HUES64 (cell line): ENCODE data around the gene TIMM10B.
"Not testable (repeated sequence)": the region's sequence is repeated elsewhere in the genome, so short reads cannot be mapped to it uniquely, and the experiment has no call there.

ENCODE experiments used
- H3K27ac ChIP-seq: 2 replicates; pipeline ENCODE4 v1.7.0; 2013; ENCODE audit warnings: low read depth, low read length, inconsistent platforms
- H3K27me3 ChIP-seq: 2 replicates; pipeline ENCODE4 v1.6.1; 2013; ENCODE audit warnings: mild to moderate bottlenecking, low read length; ENCODE audit not compliant: insufficient read depth
- H3K36me3 ChIP-seq: 2 replicates; pipeline ENCODE4 v1.6.1; 2013; ENCODE audit warnings: mild to moderate bottlenecking, low read length; ENCODE audit not compliant: insufficient read depth
- H3K4me1 ChIP-seq: 2 replicates; pipeline ENCODE4 v1.6.1; 2013; ENCODE audit warnings: mild to moderate bottlenecking, low read length, moderate library complexity; ENCODE audit not compliant: insufficient read depth
- H3K4me3 ChIP-seq: 2 replicates; pipeline ENCODE4 v1.5.1; 2013; ENCODE audit warnings: mild to moderate bottlenecking, low read length, moderate library complexity
- H3K9ac ChIP-seq: 2 replicates; pipeline ENCODE4 v1.6.1; 2013; ENCODE audit warnings: mild to moderate bottlenecking, low read depth, low read length
- H3K9me3 ChIP-seq: 2 replicates; pipeline ENCODE4 v1.6.1; 2013; ENCODE audit warnings: low read depth, low read length; ENCODE audit not compliant: insufficient read depth
- WGBS: fragments of 150-250, 120-280 bp; methylation state at CpG from one replicate; pipeline ENCODE4 v1.1.7; 2013; ENCODE audit warnings: missing lambda C conversion rate; 5-methylcytosine and 5-hydroxymethylcytosine counted together

TIMM10B gene

GRCh38 chr11:6516865-6517264, 35.6 kb downstream of the TIMM10B start:
- Histone ChIP-seq H3K4me1 (no peaks in the 10 kb centered on the region), H3K9me3 (peaks cover 3% of the 10 kb centered on the region; the same call in 1 of the 2 replicates), H3K27me3 (no peaks in the 10 kb centered on the region), H3K27ac (no peak overlapping the region), H3K4me3 (no peak overlapping the region), H3K36me3 (peaks cover 31% of the 10 kb centered on the region), H3K9ac (no peak overlapping the region)

DNA sequence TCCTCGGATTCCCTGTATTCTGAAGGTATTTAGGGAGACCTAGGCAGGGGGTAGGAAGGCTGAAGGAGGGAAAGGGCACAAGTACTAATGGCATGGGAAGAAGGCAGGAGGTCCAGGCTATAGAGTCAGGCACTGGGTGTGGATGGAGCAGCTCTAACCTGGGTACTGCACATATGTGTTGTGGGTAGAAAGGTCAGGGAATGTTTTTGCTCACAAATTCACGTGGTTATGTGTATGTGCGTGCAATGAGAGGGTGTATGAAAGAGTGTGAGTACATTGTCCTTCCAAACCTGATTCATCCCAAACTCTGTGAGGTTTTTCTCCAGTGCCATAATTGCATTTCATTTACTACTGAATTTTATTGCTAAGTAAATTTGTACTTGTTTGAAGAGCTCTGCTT, 39.0 kb downstream of the TIMM10B start:
- Histone ChIP-seq H3K36me3 (peaks cover 11% of the 10 kb centered on the region), H3K9ac (no peak overlapping the region), H3K4me1 (no peaks in the 10 kb centered on the region), H3K4me3 (no peak overlapping the region), H3K9me3 (no peaks in the 10 kb centered on the region), H3K27me3 (no peaks in the 10 kb centered on the region), H3K27ac (no peak overlapping the region)
- WGBS: 91% methylated on average over 3 of the region's 3 CpGs

DNA sequence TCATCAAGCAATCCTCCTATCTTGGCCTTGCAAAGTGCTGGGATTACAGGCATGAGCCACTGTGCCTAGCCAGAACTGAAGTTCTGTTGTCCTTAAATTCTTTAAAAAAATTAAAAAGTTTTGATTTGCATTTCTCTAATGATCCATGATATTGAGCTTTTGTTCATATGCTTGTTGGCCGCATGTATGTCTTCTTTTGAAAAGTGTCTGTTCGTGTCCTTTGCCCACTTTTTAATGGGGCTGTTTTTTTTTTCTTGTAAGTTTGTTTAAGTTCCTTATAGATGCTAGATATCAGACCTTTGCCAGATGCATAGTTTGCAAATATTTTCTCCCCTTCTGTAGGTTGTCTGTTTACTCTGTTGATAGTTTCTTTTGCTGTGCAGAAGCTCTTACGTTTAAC, 40.6 kb downstream of the TIMM10B start:
- H3K4me1 ChIP-seq, H3K36me3 ChIP-seq, H3K9ac ChIP-seq, H3K27me3 ChIP-seq, H3K9me3 ChIP-seq, H3K4me3 ChIP-seq, H3K27ac ChIP-seq: not testable (repeated sequence)
- 95% methylated on average over 3 of the region's 3 CpGs for WGBS

DNA sequence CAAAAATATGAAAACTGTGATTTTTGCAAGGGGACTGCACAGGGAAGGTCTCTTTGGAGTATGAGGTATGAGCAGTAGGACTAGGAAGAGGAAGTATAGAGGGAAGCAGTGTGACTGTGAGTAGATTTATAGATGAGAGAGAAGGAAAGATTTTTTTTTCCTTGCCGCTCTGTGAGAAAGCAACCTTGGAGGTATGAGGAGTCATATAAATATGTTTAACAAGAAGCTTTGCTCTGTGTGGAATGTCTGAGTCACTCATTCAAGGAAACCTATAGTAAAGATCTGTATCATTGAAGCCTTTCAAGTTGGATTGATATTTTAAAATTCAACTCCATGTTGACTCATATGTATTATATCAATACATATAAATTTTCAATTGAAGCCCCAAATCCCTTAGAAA, 42.0 kb downstream of the TIMM10B start:
- Histone ChIP-seq H3K4me3 (no peak overlapping the region), H3K9ac (no peak overlapping the region), H3K27ac (no peak overlapping the region), H3K9me3 (no peaks in the 10 kb centered on the region), H3K27me3 (no peaks in the 10 kb centered on the region), H3K36me3 (peaks cover 6% of the 10 kb centered on the region; the same call in 1 of the 2 replicates), H3K4me1 (no peaks in the 10 kb centered on the region)
- WGBS: 0% methylated on average over 1 of the region's 1 CpG

DNA sequence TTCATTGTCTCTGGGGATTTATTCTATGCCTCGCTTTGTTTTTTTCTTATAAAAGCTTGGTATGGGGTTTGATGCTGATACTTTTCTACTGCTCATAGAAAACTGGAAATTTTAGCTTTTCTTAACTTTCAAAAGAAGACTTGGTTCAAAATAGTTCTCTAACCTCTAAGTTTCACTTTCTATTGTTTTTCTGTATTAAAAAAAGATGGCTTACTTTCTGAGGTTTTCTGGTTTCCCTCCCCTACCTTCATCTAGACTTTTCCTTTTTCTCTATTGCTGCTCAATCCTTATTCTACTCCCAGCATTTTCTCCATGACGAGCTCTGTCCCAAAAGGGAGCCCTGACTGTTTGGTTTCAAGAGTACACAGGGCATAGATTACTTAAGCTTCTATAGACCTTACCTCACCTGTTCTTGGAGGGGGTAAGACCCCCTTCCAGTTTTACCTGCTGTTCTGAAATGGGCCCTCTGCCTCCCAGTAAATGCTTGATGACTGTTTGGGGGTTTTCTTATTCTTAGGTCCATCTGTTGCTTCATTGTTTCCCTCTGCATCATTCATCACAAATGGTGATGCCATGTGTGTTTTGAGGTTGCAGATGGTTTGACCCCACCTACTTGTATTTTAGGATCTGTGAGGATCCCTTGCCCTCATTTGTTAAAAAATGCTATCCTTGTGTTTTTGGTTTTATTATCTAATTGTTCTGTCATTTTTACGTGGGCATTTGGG, 45.3 kb downstream of the TIMM10B start:
- H3K27ac ChIP-seq: no peak overlapping the region
- H3K27me3 ChIP-seq: no peaks in the 10 kb centered on the region
- H3K9ac ChIP-seq: no peak overlapping the region
- 89% methylated on average over 3 of the region's 3 CpGs for WGBS
- H3K9me3 ChIP-seq: no peaks in the 10 kb centered on the region
- H3K4me1 ChIP-seq: no peaks in the 10 kb centered on the region
- H3K36me3 ChIP-seq: 0 out of 2 replicates have a peak, but pooled peaks cover 3% of the 10 kb centered on the region
- no peak overlapping the region for H3K4me3 ChIP-seq

DNA sequence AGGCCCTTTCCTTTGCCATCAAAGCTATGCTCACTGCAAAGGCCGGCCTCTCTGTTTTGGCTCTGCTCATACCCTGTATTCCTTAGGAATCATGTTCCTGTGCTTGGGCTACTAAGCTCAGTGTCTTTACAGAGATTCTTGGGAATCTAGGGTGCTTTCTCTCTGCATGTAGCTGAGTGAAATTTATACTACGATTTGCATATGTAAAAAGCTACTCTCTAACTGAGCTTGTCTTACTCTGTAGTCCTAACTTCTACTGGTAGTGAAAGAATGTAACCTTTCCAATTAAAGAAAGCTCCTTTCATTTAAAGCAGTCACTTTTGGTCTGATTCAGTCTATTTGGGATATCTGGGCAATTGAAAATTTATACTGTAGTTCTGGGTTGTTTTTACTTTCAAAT, 48.0 kb downstream of the TIMM10B start:
- Histone ChIP-seq H3K36me3 (no peaks in the 10 kb centered on the region), H3K27ac (no peak overlapping the region), H3K4me3 (no peak overlapping the region), H3K9ac (no peak overlapping the region), H3K4me1 (no peaks in the 10 kb centered on the region), H3K27me3 (no peaks in the 10 kb centered on the region), H3K9me3 (no peaks in the 10 kb centered on the region)
- 91% methylated on average over 1 of the region's 2 CpGs for WGBS

- 94% methylated on average over 2 of the region's 2 CpGs for WGBS
- H3K9me3 ChIP-seq: no peaks in the 10 kb centered on the region
- no peak overlapping the region for H3K4me3 ChIP-seq
- no peaks in the 10 kb centered on the region for H3K27me3 ChIP-seq
- H3K9ac ChIP-seq: no peak overlapping the region
- no peaks in the 10 kb centered on the region for H3K4me1 ChIP-seq
- no peaks in the 10 kb centered on the region for H3K36me3 ChIP-seq
- H3K27ac ChIP-seq: no peak overlapping the region
Measured at GRCh38 chr11:6530848-6531247, 49.5 kb downstream of the TIMM10B start.

DNA sequence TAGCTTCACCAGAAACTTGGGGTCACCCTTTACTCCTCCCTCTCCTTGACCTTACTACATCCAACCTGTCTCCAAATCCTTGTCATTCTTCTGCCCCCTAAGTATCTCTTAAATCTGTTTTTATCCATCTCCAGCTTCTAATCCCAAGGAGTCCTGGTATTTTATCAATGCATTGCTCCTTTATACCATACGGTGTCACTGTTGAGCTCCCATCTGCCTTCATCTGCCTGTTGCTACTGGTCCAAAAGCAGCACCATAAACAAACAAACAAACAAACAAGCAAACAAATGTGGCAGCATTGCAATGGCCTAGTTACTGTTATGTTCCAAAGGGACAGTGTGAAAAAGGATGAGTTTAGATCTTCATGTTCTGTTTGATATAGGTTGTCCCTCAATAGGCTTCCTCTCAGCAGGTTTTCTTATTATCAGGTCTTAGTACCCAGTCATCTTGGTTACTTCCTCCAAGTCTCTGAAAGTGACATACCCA, 50.0 kb downstream of the TIMM10B start:
- no peaks in the 10 kb centered on the region for H3K9me3 ChIP-seq

More for the DNA sequence above, 50.0 kb downstream of the TIMM10B start:
- Histone ChIP-seq H3K4me3 (no peak overlapping the region), H3K27ac (no peak overlapping the region), H3K4me1 (no peaks in the 10 kb centered on the region), H3K27me3 (no peaks in the 10 kb centered on the region), H3K9ac (no peak overlapping the region), H3K36me3 (no peaks in the 10 kb centered on the region)
- WGBS: 0% methylated on average over 1 of the region's 1 CpG
